Astrocyte of the spinal cord (primary cell): ENCODE measurements around the gene PLCB4.

Experiments used
- DNase-seq: peaks from one replicate; pipeline ENCODE4 v3.0.0; 2011; ENCODE audit warnings: low read depth, low spot score
- H3K4me3 ChIP-seq: 2 replicates; pipeline ENCODE4 v1.5.1; 2011; ENCODE audit warnings: low read depth, mild to moderate bottlenecking, low read length, moderate library complexity
- CTCF ChIP-seq: IDR thresholded peaks from 2 replicates; pipeline ENCODE4 v1.5.1; 2012; ENCODE audit warnings: low read depth, mild to moderate bottlenecking, low read length, inconsistent platforms
- in situ Hi-C: cut with HindIII; loops from 2 replicates; pipeline ENCODE4 v1.10.0; 2017; ENCODE audit warnings: low sequenced_read_pairs

The PLCB4 gene

DNA sequence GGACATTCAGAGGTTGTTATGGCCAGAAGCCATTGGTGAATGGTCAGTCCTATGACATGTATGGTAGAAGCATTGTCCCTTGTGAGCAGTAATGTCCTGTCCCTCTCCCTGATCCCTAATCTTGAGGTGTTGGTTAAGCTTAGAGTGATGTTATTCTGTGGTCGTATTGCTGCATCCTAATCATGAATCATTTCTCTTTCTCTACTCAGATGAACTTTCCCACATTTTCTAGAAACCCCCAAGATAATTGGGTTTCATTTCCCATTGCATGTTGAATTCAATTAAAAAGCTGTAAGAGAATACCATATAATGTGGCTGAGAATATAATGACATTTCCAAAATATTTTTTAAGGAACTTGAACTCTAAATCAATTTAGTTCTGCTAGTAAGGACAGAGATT is 175.1 kb downstream of the PLCB4 start:
- H3K4me3 ChIP-seq, result no peak overlapping the region
- in situ Hi-C loops, result no loop called here
- no peak for TF ChIP-seq CTCF
- no peak for DNase-seq

DNA sequence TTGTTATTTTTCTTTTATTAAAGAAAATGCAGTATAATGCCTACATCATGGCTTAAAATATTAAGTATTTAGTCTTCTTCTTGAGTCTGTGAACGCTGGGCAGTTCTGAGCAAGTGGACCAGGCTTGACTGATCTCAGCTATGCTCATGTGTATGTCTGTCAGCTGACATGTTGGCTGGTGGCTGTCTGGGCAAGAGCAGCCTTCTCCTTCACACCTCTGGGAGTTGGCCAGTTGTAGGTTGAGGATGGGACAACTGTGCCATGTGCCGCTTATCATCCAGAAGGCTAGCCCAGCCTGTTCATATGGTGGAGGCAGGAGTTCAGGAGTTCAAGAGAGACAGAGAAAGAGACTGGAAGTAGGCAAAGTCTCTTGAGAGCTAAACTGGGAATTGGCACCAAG is 175.9 kb downstream of the PLCB4 start:
- TF ChIP-seq CTCF, result no peak
- no peak for DNase-seq

GRCh38 chr20:9246731-9247130 is 177.8 kb downstream of the PLCB4 start:
- no peak for DNase-seq
- TF ChIP-seq CTCF, result no peak
- in situ Hi-C loops, result no loop called here
- H3K4me3 ChIP-seq, result no peak overlapping the region

More for the DNA sequence above, 175.9 kb downstream of the PLCB4 start:
- in situ Hi-C loops, result no loop called here
- no peak overlapping the region for H3K4me3 ChIP-seq

GRCh38 chr20:9250511-9250910 is 181.6 kb downstream of the PLCB4 start:
- no peak for TF ChIP-seq CTCF
- no peak overlapping the region for H3K4me3 ChIP-seq
- DNase-seq, result no peak
- in situ Hi-C loops, result no loop called here

- DNase-seq, result no peak
- no peak overlapping the region for H3K4me3 ChIP-seq
- no peak for TF ChIP-seq CTCF
- in situ Hi-C loops, result no loop called here
Measured at GRCh38 chr20:9253006-9253539, 184.2 kb downstream of the PLCB4 start.

DNA sequence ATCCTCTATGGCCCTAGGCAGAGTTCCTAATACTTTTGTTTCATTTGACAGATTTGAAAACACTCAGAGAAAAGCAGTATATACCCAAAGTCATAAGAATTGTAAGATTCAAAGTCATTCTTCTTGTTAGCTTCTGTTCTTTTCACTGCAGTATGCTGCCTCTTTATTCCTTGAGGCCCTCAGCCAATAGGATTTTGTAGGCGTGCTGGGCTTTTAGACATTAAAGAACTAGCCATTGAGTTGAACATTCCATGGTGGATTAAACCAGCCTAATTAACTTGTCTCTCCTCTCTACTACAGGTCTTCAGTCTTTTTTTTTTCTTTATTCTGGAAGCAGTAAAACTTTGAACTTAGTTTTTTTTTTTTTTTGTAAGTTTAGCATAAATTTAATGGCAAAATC is 186.3 kb downstream of the PLCB4 start:
- DNase-seq, result no peak
- no peak for TF ChIP-seq CTCF
- no peak overlapping the region for H3K4me3 ChIP-seq
- in situ Hi-C loops, result no loop called here

DNA sequence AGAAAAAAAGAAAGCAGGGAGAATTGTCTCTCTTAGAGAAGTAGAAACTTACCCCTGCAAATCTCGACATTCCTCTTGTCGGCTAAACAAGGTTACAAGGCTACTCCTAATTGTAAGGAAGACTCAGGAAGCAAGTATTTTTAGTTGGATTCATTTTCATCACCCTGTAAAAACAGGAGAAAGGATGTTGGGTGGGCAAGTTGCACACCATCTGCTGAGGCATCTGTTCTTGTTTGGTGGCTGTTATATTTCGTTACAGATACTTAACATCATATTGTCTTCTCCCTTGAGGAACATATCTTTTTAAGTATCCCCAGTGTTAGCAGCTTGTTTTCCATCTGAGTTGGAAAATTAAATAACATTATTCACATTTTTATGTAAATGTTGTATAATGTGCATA is 187.5 kb downstream of the PLCB4 start:
- H3K4me3 ChIP-seq, result no peak overlapping the region
- TF ChIP-seq CTCF, result no peak
- no peak for DNase-seq
- in situ Hi-C loops, result no loop called here
